Measurements from ENCODE around the gene WRNIP1.

WRNIP1 gene

GRCh38 chr6:2725364-2725988, 39.7 kb upstream of the WRNIP1 start:
- DNase-seq (ENCODE audit: low spot score) = no peak
- in situ Hi-C loops (cut with MboI; ENCODE audit: low sequenced_read_pairs, unreplicated experiment) = no loop called here
- TF ChIP-seq CTCF (IDR thresholded peaks at IDR 0.05; ENCODE audit: borderline replicate concordance, control extremely low read depth, extremely low read depth, insufficient read depth, missing control alignments) = no peak

- TF ChIP-seq CTCF (IDR thresholded peaks at IDR 0.05; ENCODE audit: borderline replicate concordance, control extremely low read depth, extremely low read depth, insufficient read depth, missing control alignments) = no peak
- DNase-seq (ENCODE audit: low spot score) = peak; percentile 69
- in situ Hi-C loops (cut with MboI; ENCODE audit: low sequenced_read_pairs, unreplicated experiment) = no loop called here
These were observed 39.1 kb upstream of the WRNIP1 start for GRCh38 chr6:2725999-2726567.

- no peak for DNase-seq (ENCODE audit: low spot score)
- in situ Hi-C loops (cut with MboI; ENCODE audit: low sequenced_read_pairs, unreplicated experiment) = no loop called here
- no peak for TF ChIP-seq CTCF (IDR thresholded peaks at IDR 0.05; ENCODE audit: borderline replicate concordance, control extremely low read depth, extremely low read depth, insufficient read depth, missing control alignments)
These were observed 35.3 kb upstream of the WRNIP1 start for GRCh38 chr6:2729921-2730320.

- in situ Hi-C loops (cut with MboI; ENCODE audit: low sequenced_read_pairs, unreplicated experiment) = no loop called here
- no peak for TF ChIP-seq CTCF (IDR thresholded peaks at IDR 0.05; ENCODE audit: borderline replicate concordance, control extremely low read depth, extremely low read depth, insufficient read depth, missing control alignments)
- DNase-seq (ENCODE audit: low spot score) = no peak
These were observed 34.7 kb upstream of the WRNIP1 start for GRCh38 chr6:2730353-2731107.

GRCh38 chr6:2731281-2731909, 33.8 kb upstream of the WRNIP1 start:
- no peak for TF ChIP-seq CTCF (IDR thresholded peaks at IDR 0.05; ENCODE audit: borderline replicate concordance, control extremely low read depth, extremely low read depth, insufficient read depth, missing control alignments)
- DNase-seq (ENCODE audit: low spot score) = no peak
- in situ Hi-C loops (cut with MboI; ENCODE audit: low sequenced_read_pairs, unreplicated experiment) = no loop called here

GRCh38 chr6:2732503-2733089, 32.6 kb upstream of the WRNIP1 start:
- no peak for TF ChIP-seq CTCF (IDR thresholded peaks at IDR 0.05; ENCODE audit: borderline replicate concordance, control extremely low read depth, extremely low read depth, insufficient read depth, missing control alignments)
- in situ Hi-C loops (cut with MboI; ENCODE audit: low sequenced_read_pairs, unreplicated experiment) = no loop called here
- no peak for DNase-seq (ENCODE audit: low spot score)

All from GM13976 (cell line).